Aorta (tissue), 5 donors: ENCODE data around the gene CCDC141. TPM values are rescaled to one million over a fixed set of nuclear protein-coding genes. Genes with fewer than 3 reads are reported as not detected.

Source experiments
- ATAC-seq: fragments of 200-7000 bp; cut with Tn5 transposase; one replicate; pipeline ENCODE4 v1.9.1; 2022; ENCODE audit warnings: moderate library complexity; ENCODE audit not compliant: low FRiP score
- DNase-seq, 2 donors: peaks; one replicate each; pipeline ENCODE4 v3.0.0-alpha.2; 2020
- H3K27ac ChIP-seq, 2 donors: one replicate each; pipeline ENCODE4 v1.5.1; 2013; ENCODE audit warnings: low read length in 2 of 2, mild to moderate bottlenecking in 2 of 2, moderate library complexity in 2 of 2, control low read depth in 1 of 2, inconsistent platforms in 1 of 2, low read depth in 1 of 2
- H3K27me3 ChIP-seq, 2 donors: one replicate each; pipeline ENCODE4 v1.6.1; 2013; ENCODE audit warnings: control low read depth in 1 of 2, low read length in 1 of 2, mild to moderate bottlenecking in 1 of 2, moderate library complexity in 1 of 2; ENCODE audit not compliant: insufficient read depth in 2 of 2, control insufficient read depth in 1 of 2
- H3K36me3 ChIP-seq, 2 donors: one replicate each; pipeline ENCODE4 v1.6.1; 2013; ENCODE audit warnings: control low read depth in 1 of 2, low read length in 1 of 2, mild to moderate bottlenecking in 1 of 2; ENCODE audit not compliant: insufficient read depth in 2 of 2, control insufficient read depth in 1 of 2
- H3K4me1 ChIP-seq, 2 donors: one replicate each; pipeline ENCODE4 v1.6.1; 2013; ENCODE audit warnings: low read length in 2 of 2, control low read depth in 1 of 2, mild to moderate bottlenecking in 1 of 2, moderate library complexity in 1 of 2; ENCODE audit not compliant: insufficient read depth in 2 of 2, control insufficient read depth in 1 of 2
- H3K4me3 ChIP-seq, 2 donors: one replicate each; pipeline ENCODE4 v1.5.1; 2013; ENCODE audit warnings: low read length in 2 of 2, control low read depth in 1 of 2, mild to moderate bottlenecking in 1 of 2
- H3K9me3 ChIP-seq: one replicate; pipeline ENCODE4 v1.6.1; 2013; ENCODE audit warnings: mild to moderate bottlenecking, low read length; ENCODE audit not compliant: control insufficient read depth
- WGBS, 2 donors: extraction: QIAGEN DNeasy Blood & Tissue Kit; methylation state at CpG; one replicate each; pipeline ENCODE4 v1.1.7; 2013; 5-methylcytosine and 5-hydroxymethylcytosine counted together
- intact Hi-C, 2 donors: fragments of 100-400 bp; cut with DNase I; formaldehyde crosslinking; loops; one replicate each; pipeline versions ENCODE4 v1.14.2 to v1.15.0; 2022
- polyA plus RNA-seq, 2 donors: library from polyadenylated mRNA; stranded (reverse); fragments of 200-250 nt; gene quantifications; one replicate each; pipeline ENCODE4 v1.2.3, GENCODE V29; 2013
- total RNA-seq, 2 donors: library from RNA; stranded (reverse); fragmentation: NEBNext Ultra II Directional; extraction: Animal tissue kit (Norgen Biotek cat#: 25700); gene quantifications; one replicate each; pipeline ENCODE4 v1.2.1, GENCODE V29; 2021
- donor health status: healthy with polysubstance abuse.
- donor health status: Bipolar disorder and iron deficiency.
- donor health status: DM: no; HTN: no; CAD: no.
- donor health status: DM: no; HTN: no; CAD: no.
- donor health status: DM: yes; HTN: yes; CAD: no.

Gene CCDC141
- total and polyA plus RNA-seq, 4 donors, result 0.13 to 28.3 (median 2.0) TPM

DNA sequence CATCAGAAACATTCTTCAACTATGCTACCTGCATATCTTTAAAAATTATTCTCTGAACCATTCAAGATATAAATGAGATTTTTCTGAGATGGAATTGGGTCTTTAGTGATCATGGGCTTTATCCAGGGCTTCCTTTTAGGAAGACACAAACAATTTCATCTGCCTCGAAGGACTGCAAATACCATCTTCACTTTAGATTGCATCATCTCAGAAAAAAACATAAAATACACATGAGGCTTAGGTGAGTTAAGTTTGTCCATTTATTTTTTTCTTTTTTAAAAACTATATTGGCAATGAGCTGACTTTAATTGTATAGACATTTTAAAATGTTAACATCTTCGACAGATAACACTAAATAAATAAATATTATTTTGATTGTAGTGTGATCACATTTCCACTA lies 262.8 kb downstream of the CCDC141 start:
- DNase-seq, result no peak
- WGBS, 2 donors, result 84 to 86% methylated on average over 2 of the region's 2 CpGs
- no peak overlapping the region for H3K27ac ChIP-seq

DNA sequence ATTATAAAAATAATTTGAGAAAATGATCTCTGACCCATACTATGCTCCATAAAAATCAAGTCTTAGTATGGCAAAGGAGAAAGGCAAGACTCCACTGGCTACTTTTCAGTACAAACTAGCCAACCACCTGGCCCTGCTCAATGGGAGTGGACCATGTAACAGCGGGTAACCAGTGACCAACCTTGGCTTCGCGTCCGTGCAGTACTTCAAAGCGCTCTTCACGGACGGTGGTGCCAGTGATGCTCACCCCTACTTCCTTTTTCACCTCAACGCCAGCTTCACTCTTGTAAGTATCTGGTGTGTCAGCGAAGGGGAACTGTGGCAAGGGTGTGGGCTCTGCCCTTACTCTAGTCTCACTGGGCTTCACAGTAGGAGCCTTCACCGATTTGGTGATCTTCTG lies 266.0 kb downstream of the CCDC141 start:
- no peak overlapping the region for H3K27ac ChIP-seq
- DNase-seq, result no peak
- no peaks in the 10 kb centered on the region for H3K36me3 ChIP-seq
- H3K4me1 ChIP-seq, result no peaks in the 10 kb centered on the region
- intact Hi-C loops, result no loop called here
- no peak overlapping the region for H3K4me3 ChIP-seq
- H3K27me3 ChIP-seq, result peaks cover 0 to 1% of the 10 kb centered on the region in 2 donors
- ATAC-seq, result peak; percentile 11
- H3K9me3 ChIP-seq, result no peaks in the 10 kb centered on the region
- 95 to 96% methylated on average over 10 of the region's 10 CpGs for WGBS, 2 donors

More for the DNA sequence above, 262.8 kb downstream of the CCDC141 start:
- ATAC-seq, result no peak
- H3K4me1 ChIP-seq, result no peaks in the 10 kb centered on the region
- intact Hi-C loops, result no loop called here
- no peaks in the 10 kb centered on the region for H3K27me3 ChIP-seq
- no peaks in the 10 kb centered on the region for H3K9me3 ChIP-seq
- H3K4me3 ChIP-seq, result no peak overlapping the region
- no peaks in the 10 kb centered on the region for H3K36me3 ChIP-seq

DNA sequence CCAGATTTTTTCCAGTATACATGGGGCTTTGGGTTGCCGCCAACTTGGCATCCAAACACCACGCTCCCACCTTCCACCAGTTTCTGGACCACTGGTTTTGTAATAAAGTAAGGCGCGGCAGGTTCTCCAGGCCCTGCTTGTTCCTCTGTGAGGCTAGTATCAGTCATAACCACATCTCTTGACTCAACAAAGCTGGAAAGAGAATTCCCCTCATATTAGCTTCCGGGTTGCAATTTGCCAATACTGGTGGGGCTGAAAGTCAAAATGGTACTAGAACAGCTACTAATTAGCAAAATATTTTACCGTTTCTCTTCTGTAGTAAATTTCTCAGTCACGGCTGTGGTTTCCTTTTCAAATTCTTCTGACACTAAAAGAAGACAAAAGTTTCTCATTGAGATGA lies 267.7 kb downstream of the CCDC141 start:
- intact Hi-C loops, result no loop called here
- Histone ChIP-seq H3K9me3 (no peaks in the 10 kb centered on the region), H3K36me3 (no peaks in the 10 kb centered on the region), H3K27me3 (peaks cover 0 to 1% of the 10 kb centered on the region in 2 donors), H3K4me1 (no peaks in the 10 kb centered on the region), H3K27ac (no peak overlapping the region), H3K4me3 (no peak overlapping the region)
- ATAC-seq (no peak), DNase-seq (no peak)
- 89 to 92% methylated on average over 7 of the region's 7 CpGs for WGBS, 2 donors

Other genes starting within 250 kb of the CCDC141 start
- 10 to 100 TPM in 1 of 2 donors, 1 to 10 TPM in 1; 4.8 to 41.7 TPM for gene TTN, start 242.7 kb downstream of the CCDC141 start, total RNA-seq
- gene TTN, start 242.7 kb downstream of the CCDC141 start, polyA plus RNA-seq, result 1 to 10 TPM in 1 of 2 donors, under 1 TPM in 1; 0.63 to 1.3 TPM
- 100 to 1,000 TPM; 157 to 159 TPM for gene SESTD1, start 214.7 kb upstream of the CCDC141 start, total RNA-seq
- gene SESTD1, start 214.7 kb upstream of the CCDC141 start, polyA plus RNA-seq, result 10 to 100 TPM; 39.2 to 51.6 TPM